Adrenal gland (tissue), 5 donors: ENCODE measurements around the gene HLA-DQB2.

Experiments used
- CTCF ChIP-seq, 6 experiments: fragments of 450-650 bp in 4 of 6; fragments of 200-600 bp in 2 of 6; sonication (generic) in 1 of 6; IDR thresholded peaks; 1 replicate in 5 of 6; 2 replicates in 1 of 6; pipeline versions ENCODE4 v1.5.1 to v1.8.0; 2016 to 2021; ENCODE audit warnings: antibody characterized with exemption in 6 of 6, mild to moderate bottlenecking in 2 of 6, moderate library complexity in 1 of 6
- POLR2A ChIP-seq, 2 donors: fragments of 450-650 bp; IDR thresholded peaks; one replicate each; pipeline ENCODE4 v1.6.1; 2017; ENCODE audit warnings: antibody characterized with exemption in 2 of 2, mild to moderate bottlenecking in 2 of 2, moderate library complexity in 1 of 2
- donor health status: DM: no; HTN: no; CAD: no.

GRCh38 chr6:32763421-32763820 lies at the start of gene HLA-DQB2:
- no peak for TF ChIP-seq CTCF (IDR thresholded peaks at IDR 0.05)
- TF ChIP-seq POLR2A (IDR thresholded peaks at IDR 0.05), result no peak
